Subcutaneous adipose tissue (tissue), 4 donors: ENCODE results near the gene TIAM1. TPM values are rescaled to one million over a fixed set of nuclear protein-coding genes. Genes with fewer than 3 reads are reported as not detected.

ENCODE experiments used
- CTCF ChIP-seq: fragments of 450-650 bp; IDR thresholded peaks from one replicate; pipeline ENCODE4 v1.5.1; 2016; ENCODE audit warnings: low read depth, mild to moderate bottlenecking, control low read depth, antibody characterized with exemption, moderate library complexity
- total RNA-seq, 4 donors: library from RNA; depleted of rRNA; stranded (reverse); fragments of >200 nt; gene quantifications; one replicate each; pipeline ENCODE4 v1.1.0, GENCODE V29; 2016

Gene TIAM1
- total RNA-seq, 4 donors from 2014 or later: 5.1 to 27.4 (median 14.7) TPM

- TF ChIP-seq CTCF: no peak
Measured at GRCh38 chr21:31196724-31197123, 147.3 kb downstream of the TIAM1 start.

DNA sequence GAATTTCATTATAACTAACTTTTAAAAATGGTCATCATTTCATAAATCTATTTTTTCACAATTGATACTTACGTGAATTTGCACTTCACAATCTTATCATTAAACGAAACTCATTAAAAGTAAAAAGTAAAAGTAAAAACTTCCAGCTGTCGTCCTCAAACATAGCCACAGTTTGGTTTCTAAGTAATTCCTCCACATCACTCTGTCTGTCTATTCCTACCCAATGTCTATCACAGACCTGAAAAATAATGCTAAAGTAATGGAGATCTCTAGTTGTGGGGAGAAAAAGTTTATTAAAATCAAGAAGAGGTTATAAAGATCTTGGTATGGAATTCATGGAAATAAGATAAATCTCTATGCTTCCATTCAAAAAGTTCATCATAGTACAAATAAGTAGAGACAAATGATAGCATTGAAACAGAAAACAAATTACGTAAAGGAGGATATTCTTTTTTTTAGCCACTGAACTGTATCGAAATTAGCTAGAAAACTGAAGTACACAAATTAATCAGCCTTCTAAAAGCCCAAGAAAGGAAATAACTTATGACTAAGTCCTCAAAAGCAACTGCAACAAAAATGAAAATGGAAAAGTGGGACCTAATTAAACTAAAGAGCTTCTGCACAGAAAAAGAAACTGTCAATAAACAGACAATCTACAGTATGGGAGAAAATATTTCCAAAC is 148.6 kb downstream of the TIAM1 start:
- TF ChIP-seq CTCF: no peak

- TF ChIP-seq CTCF: no peak
Measured at GRCh38 chr21:31194510-31195293, 149.4 kb downstream of the TIAM1 start.

- no peak for TF ChIP-seq CTCF
Measured at GRCh38 chr21:31193761-31194160, 150.3 kb downstream of the TIAM1 start.

DNA sequence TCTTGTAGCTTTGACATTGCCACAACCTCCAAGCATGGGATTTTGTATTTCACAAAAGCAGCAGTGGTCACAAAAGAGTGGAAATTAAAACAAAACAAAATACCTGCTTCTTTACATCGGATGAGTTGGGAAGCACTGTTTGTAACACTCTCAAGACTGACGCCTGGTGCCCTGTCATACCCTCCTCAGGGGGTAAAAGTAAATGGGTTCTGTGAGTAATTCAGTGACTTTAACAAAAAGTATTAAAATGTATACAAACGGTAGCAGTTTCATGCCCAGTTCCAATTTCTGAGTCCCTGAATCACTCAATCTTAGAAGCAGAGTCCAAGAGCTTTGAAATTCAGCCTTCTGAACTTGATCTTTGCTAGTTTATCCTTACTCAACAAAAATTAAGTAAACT is 152.5 kb downstream of the TIAM1 start:
- no peak for TF ChIP-seq CTCF

DNA sequence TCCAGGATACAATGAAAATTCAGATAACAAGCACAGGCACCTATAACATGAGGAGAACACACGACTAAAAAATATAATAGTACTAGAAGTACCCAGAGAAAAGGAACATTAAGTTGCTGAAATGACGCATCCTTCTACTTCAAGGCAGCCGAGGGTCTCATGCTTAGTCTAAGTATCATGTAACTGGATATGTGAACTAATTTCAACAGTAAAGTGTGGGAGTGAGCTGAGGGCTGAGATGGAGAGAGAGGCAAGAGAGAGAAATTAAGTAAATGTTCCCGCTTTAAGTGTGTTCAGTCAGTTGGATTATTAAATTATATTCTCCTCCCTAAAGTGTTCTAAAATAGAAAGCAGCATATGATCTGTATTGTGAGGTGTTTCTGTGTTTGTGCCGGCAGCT is 153.5 kb downstream of the TIAM1 start:
- no peak for TF ChIP-seq CTCF

DNA sequence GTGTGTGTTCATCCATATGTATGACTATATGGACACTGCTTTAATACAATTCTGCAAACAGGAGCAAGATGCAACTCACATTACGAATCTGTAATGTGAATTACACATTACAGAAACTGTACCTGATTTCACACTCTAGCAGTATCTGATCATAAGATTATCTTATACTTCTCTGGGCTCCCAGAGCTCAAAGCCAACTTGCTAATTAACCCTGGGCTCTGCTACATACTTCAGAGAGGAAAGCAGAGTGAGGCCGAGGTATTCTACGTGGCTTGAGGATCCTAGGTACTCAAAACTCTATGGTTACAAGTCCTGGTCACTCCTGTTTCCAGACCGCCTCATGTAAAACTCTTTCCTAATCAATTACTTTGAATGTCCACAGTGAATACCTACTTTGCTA is 156.6 kb downstream of the TIAM1 start:
- TF ChIP-seq CTCF: no peak
